Stimulated activated memory B cell treated with anti-CD40 and anti-IgM and Interleukin-4, amounts not matched to agents 10 μg/mL and 1 μg/mL and 100 μg/mL, for 72 hours (primary cell): ENCODE data around the gene LARP4B.
"Not testable (repeated sequence)": the region's sequence is repeated elsewhere in the genome, so short reads cannot be mapped to it uniquely, and the experiment has no call there.

Source experiments
- ATAC-seq: fragments of 150-1000 bp; cut with Tn5 transposase; 2 replicates; pipeline ENCODE4 v1.10.0; 2021
- H3K27ac Mint-ChIP-seq: one replicate; pipeline ENCODE4 v1.8.0; 2022; ENCODE audit warnings: mild to moderate bottlenecking, mixed read lengths
- H3K27me3 Mint-ChIP-seq: one replicate; pipeline ENCODE4 v1.8.0; 2022; ENCODE audit warnings: mixed read lengths
- H3K36me3 Mint-ChIP-seq: one replicate; pipeline ENCODE4 v1.8.0; 2022; ENCODE audit warnings: mixed read lengths
- H3K4me1 Mint-ChIP-seq: one replicate; pipeline ENCODE4 v1.8.0; 2022; ENCODE audit warnings: mixed read lengths
- H3K4me3 Mint-ChIP-seq: one replicate; pipeline ENCODE4 v1.8.0; 2022; ENCODE audit warnings: mild to moderate bottlenecking, moderate library complexity, mixed read lengths
- H3K9me3 Mint-ChIP-seq: one replicate; pipeline ENCODE4 v1.8.0; 2022; ENCODE audit warnings: mixed read lengths

The LARP4B gene

GRCh38 chr10:780536-781524 lies 150.7 kb downstream of the LARP4B start:
- H3K27ac Mint-ChIP-seq = no peak overlapping the region
- no peak for ATAC-seq
- H3K27me3 Mint-ChIP-seq = peaks cover 67% of the 10 kb centered on the region
- no peaks in the 10 kb centered on the region for H3K9me3 Mint-ChIP-seq
- no peak overlapping the region for H3K4me3 Mint-ChIP-seq
- H3K36me3 Mint-ChIP-seq = no peaks in the 10 kb centered on the region
- no peaks in the 10 kb centered on the region for H3K4me1 Mint-ChIP-seq

- no peaks in the 10 kb centered on the region for H3K9me3 Mint-ChIP-seq
- no peak for ATAC-seq
- H3K27me3 Mint-ChIP-seq = peaks cover 55% of the 10 kb centered on the region
- no peak overlapping the region for H3K4me3 Mint-ChIP-seq
- H3K27ac Mint-ChIP-seq = no peak overlapping the region
- no peaks in the 10 kb centered on the region for H3K36me3 Mint-ChIP-seq
- H3K4me1 Mint-ChIP-seq = no peaks in the 10 kb centered on the region
These were observed 152.7 kb downstream of the LARP4B start for GRCh38 chr10:778626-779330.

GRCh38 chr10:777913-778479 lies 153.5 kb downstream of the LARP4B start:
- Mint-ChIP-seq H3K4me1 (no peaks in the 10 kb centered on the region), H3K9me3 (no peaks in the 10 kb centered on the region), H3K27ac (no peak overlapping the region), H3K27me3 (peaks cover 51% of the 10 kb centered on the region), H3K36me3 (no peaks in the 10 kb centered on the region), H3K4me3 (no peak overlapping the region)
- no peak for ATAC-seq

GRCh38 chr10:776772-777171 lies 154.7 kb downstream of the LARP4B start:
- Mint-ChIP-seq H3K27ac (no peak overlapping the region), H3K36me3 (no peaks in the 10 kb centered on the region), H3K4me3 (no peak overlapping the region), H3K4me1 (no peaks in the 10 kb centered on the region), H3K9me3 (no peaks in the 10 kb centered on the region), H3K27me3 (peaks cover 39% of the 10 kb centered on the region)
- no peak for ATAC-seq

- Mint-ChIP-seq H3K4me3 (no peak overlapping the region), H3K9me3 (peaks cover 2% of the 10 kb centered on the region), H3K27ac (no peak overlapping the region), H3K4me1 (no peaks in the 10 kb centered on the region), H3K36me3 (no peaks in the 10 kb centered on the region), H3K27me3 (peaks cover 25% of the 10 kb centered on the region)
- ATAC-seq = peak; percentile 44
These were observed 156.0 kb downstream of the LARP4B start for GRCh38 chr10:775245-776075.

GRCh38 chr10:774661-775244 lies 156.8 kb downstream of the LARP4B start:
- H3K27me3 Mint-ChIP-seq = peaks cover 18% of the 10 kb centered on the region
- peaks cover 4% of the 10 kb centered on the region for H3K9me3 Mint-ChIP-seq
- no peak overlapping the region for H3K27ac Mint-ChIP-seq
- no peaks in the 10 kb centered on the region for H3K4me1 Mint-ChIP-seq
- no peaks in the 10 kb centered on the region for H3K36me3 Mint-ChIP-seq
- no peak overlapping the region for H3K4me3 Mint-ChIP-seq
- no peak for ATAC-seq

GRCh38 chr10:774223-774622 lies 157.3 kb downstream of the LARP4B start:
- H3K27ac Mint-ChIP-seq = no peak overlapping the region
- H3K36me3 Mint-ChIP-seq = no peaks in the 10 kb centered on the region
- peaks cover 4% of the 10 kb centered on the region for H3K9me3 Mint-ChIP-seq
- no peak overlapping the region for H3K4me3 Mint-ChIP-seq
- no peak for ATAC-seq
- peaks cover 13% of the 10 kb centered on the region for H3K27me3 Mint-ChIP-seq
- no peaks in the 10 kb centered on the region for H3K4me1 Mint-ChIP-seq

- H3K36me3 Mint-ChIP-seq = no peaks in the 10 kb centered on the region
- H3K27ac Mint-ChIP-seq = no peak overlapping the region
- ATAC-seq = peak; percentile 37
- no peak overlapping the region for H3K4me3 Mint-ChIP-seq
- peaks cover 7% of the 10 kb centered on the region for H3K27me3 Mint-ChIP-seq
- peaks cover 4% of the 10 kb centered on the region for H3K9me3 Mint-ChIP-seq
- H3K4me1 Mint-ChIP-seq = no peaks in the 10 kb centered on the region
These were observed 157.8 kb downstream of the LARP4B start for GRCh38 chr10:773562-774161.

GRCh38 chr10:772227-772637 lies 159.3 kb downstream of the LARP4B start:
- H3K36me3 Mint-ChIP-seq = no peaks in the 10 kb centered on the region
- H3K4me3 Mint-ChIP-seq = no peak overlapping the region
- H3K27me3 Mint-ChIP-seq = no peaks in the 10 kb centered on the region
- H3K4me1 Mint-ChIP-seq = no peaks in the 10 kb centered on the region
- peaks cover 9% of the 10 kb centered on the region for H3K9me3 Mint-ChIP-seq
- ATAC-seq = no peak
- H3K27ac Mint-ChIP-seq = no peak overlapping the region

GRCh38 chr10:771647-772046 lies 159.9 kb downstream of the LARP4B start:
- Mint-ChIP-seq H3K27me3 (no peaks in the 10 kb centered on the region), H3K27ac (no peak overlapping the region), H3K4me1 (no peaks in the 10 kb centered on the region), H3K9me3 (peaks cover 9% of the 10 kb centered on the region), H3K36me3 (no peaks in the 10 kb centered on the region), H3K4me3 (no peak overlapping the region)
- ATAC-seq = no peak

GRCh38 chr10:770975-771374 lies 160.5 kb downstream of the LARP4B start:
- Mint-ChIP-seq H3K9me3 (peaks cover 9% of the 10 kb centered on the region), H3K27me3 (no peaks in the 10 kb centered on the region), H3K36me3 (no peaks in the 10 kb centered on the region), H3K4me1 (no peaks in the 10 kb centered on the region), H3K4me3 (no peak overlapping the region), H3K27ac (no peak overlapping the region)
- ATAC-seq = no peak

GRCh38 chr10:770048-770712 lies 161.3 kb downstream of the LARP4B start:
- not testable (repeated sequence) for H3K4me3 Mint-ChIP-seq, H3K9me3 Mint-ChIP-seq, H3K36me3 Mint-ChIP-seq, H3K27ac Mint-ChIP-seq, H3K4me1 Mint-ChIP-seq, ATAC-seq, H3K27me3 Mint-ChIP-seq

GRCh38 chr10:767794-768193 lies 163.7 kb downstream of the LARP4B start:
- Mint-ChIP-seq H3K36me3 (peaks cover 6% of the 10 kb centered on the region), H3K9me3 (peaks cover 19% of the 10 kb centered on the region)
- ATAC-seq = no peak

GRCh38 chr10:767211-767610 lies 164.3 kb downstream of the LARP4B start:
- no peaks in the 10 kb centered on the region for H3K4me1 Mint-ChIP-seq
- ATAC-seq = no peak
- H3K4me3 Mint-ChIP-seq = no peak overlapping the region
- peaks cover 12% of the 10 kb centered on the region for H3K36me3 Mint-ChIP-seq
- H3K27me3 Mint-ChIP-seq = peaks cover 30% of the 10 kb centered on the region
- H3K27ac Mint-ChIP-seq = no peak overlapping the region
- peaks cover 25% of the 10 kb centered on the region for H3K9me3 Mint-ChIP-seq

More at GRCh38 chr10:767794-768193, 163.7 kb downstream of the LARP4B start:
- Mint-ChIP-seq H3K4me3 (no peak overlapping the region), H3K27me3 (peaks cover 25% of the 10 kb centered on the region), H3K27ac (no peak overlapping the region), H3K4me1 (no peaks in the 10 kb centered on the region)
